WTC11 (cell line): Measurements from ENCODE around the gene CLNK. TPM values are rescaled to one million over a fixed set of nuclear protein-coding genes. Genes with fewer than 3 reads are reported as not detected.

ENCODE experiments used
- ATAC-seq: fragments of 200-7000 bp; cut with Tn5 transposase; 2 replicates; pipeline ENCODE4 v1.10.0; 2021; ENCODE audit warnings: mild to moderate bottlenecking, moderate library complexity
- CTCF ChIA-PET: fragments of 300-600 bp; sonication (Branson Sonifier 250); formaldehyde crosslinking; loops from one replicate; lab custom pipeline; 2021; ENCODE audit warnings: antibody characterized with exemption; lab: Charles Lee
- POLR2A ChIA-PET: fragments of 350-600 bp; sonication (Branson Sonifier 250); formaldehyde crosslinking; loops from one replicate; lab custom pipeline; 2021; ENCODE audit warnings: antibody characterized with exemption; lab: Charles Lee
- DNase-seq: peaks from one replicate; pipeline ENCODE4 v3.0.0; 2021; ENCODE audit warnings: low spot score
- H3K27ac Mint-ChIP-seq: 2 replicates; pipeline ENCODE4 v1.8.0; 2021; ENCODE audit warnings: mixed read lengths
- H3K27me3 Mint-ChIP-seq: 2 replicates; pipeline ENCODE4 v1.8.0; 2021; ENCODE audit warnings: low read depth, mild to moderate bottlenecking, moderate library complexity, mixed read lengths
- H3K36me3 Mint-ChIP-seq: 2 replicates; pipeline ENCODE4 v1.8.0; 2021; ENCODE audit warnings: mixed read lengths
- H3K4me1 Mint-ChIP-seq: 2 replicates; pipeline ENCODE4 v1.8.0; 2022; ENCODE audit warnings: mixed read lengths
- H3K4me3 Mint-ChIP-seq: 2 replicates; pipeline ENCODE4 v1.8.0; 2021; ENCODE audit warnings: mild to moderate bottlenecking, moderate library complexity, mixed read lengths
- H3K9me3 Mint-ChIP-seq: 2 replicates; pipeline ENCODE4 v1.8.0; 2021; ENCODE audit warnings: mixed read lengths
- ARID4B ChIP-seq: sonication (generic); formaldehyde crosslinking; IDR thresholded peaks from 2 replicates; pipeline ENCODE4 v1.8.0; 2023; ENCODE audit warnings: missing genetic modification reagents, mild to moderate bottlenecking, borderline replicate concordance
- ATF1 ChIP-seq: sonication (generic); formaldehyde crosslinking; IDR thresholded peaks from 2 replicates; pipeline ENCODE4 v1.8.1; 2023; ENCODE audit warnings: mild to moderate bottlenecking, moderate library complexity, missing genetic modification reagents
- E2F5 ChIP-seq: sonication (generic); formaldehyde crosslinking; IDR thresholded peaks from 2 replicates; pipeline ENCODE4 v1.8.1; 2022; ENCODE audit warnings: mild to moderate bottlenecking, moderate library complexity, missing genetic modification reagents
- ERG ChIP-seq: fragments of 250-450 bp; sonication (Bioruptor Pico); IDR thresholded peaks from 2 replicates; pipeline ENCODE4 v1.8.0; 2021; ENCODE audit warnings: mild to moderate bottlenecking
- PRDM15 ChIP-seq: sonication (generic); formaldehyde crosslinking; IDR thresholded peaks from 2 replicates; pipeline ENCODE4 v1.8.0; 2022; ENCODE audit warnings: missing genetic modification reagents
- SMAD3 ChIP-seq: sonication (generic); formaldehyde crosslinking; IDR thresholded peaks from 2 replicates; pipeline ENCODE4 v1.8.0; 2022; ENCODE audit warnings: missing genetic modification reagents, mild to moderate bottlenecking, borderline replicate concordance
- TEAD1 ChIP-seq: sonication (generic); formaldehyde crosslinking; IDR thresholded peaks from 2 replicates; pipeline ENCODE4 v1.8.0; 2022; ENCODE audit warnings: mild to moderate bottlenecking, missing genetic modification reagents
- TEAD4 ChIP-seq: sonication (generic); formaldehyde crosslinking; IDR thresholded peaks from 2 replicates; pipeline ENCODE4 v1.8.0; 2022; ENCODE audit warnings: mild to moderate bottlenecking, missing genetic modification reagents
- ZNF138 ChIP-seq: sonication (generic); formaldehyde crosslinking; conservative IDR thresholded peaks from 2 replicates; pipeline ENCODE4 v1.8.1; 2022; ENCODE audit warnings: mild to moderate bottlenecking, moderate library complexity, missing genetic modification reagents
- ZNF317 ChIP-seq: sonication (generic); formaldehyde crosslinking; IDR thresholded peaks from 2 replicates; pipeline ENCODE4 v1.8.1; 2023; ENCODE audit warnings: low read depth, mild to moderate bottlenecking, moderate library complexity, missing genetic modification reagents, borderline replicate concordance
- ZNF396 ChIP-seq: fragments of 250-450 bp; sonication (Bioruptor Pico); IDR thresholded peaks from 2 replicates; pipeline ENCODE4 v1.8.0; 2021; ENCODE audit warnings: mild to moderate bottlenecking, moderate library complexity, borderline replicate concordance
- total RNA-seq: library from RNA; stranded (reverse); gene quantifications from 3 replicates; pipeline ENCODE4 v1.2.3, GENCODE V29; 2021

Gene CLNK
- total RNA-seq, 1 experiment from 2014 or later, result not detected

GRCh38 chr4:10691651-10692050 lies 7.1 kb upstream of the CLNK start:
- no peaks in the 10 kb centered on the region; the same call in 1 of the 2 replicates for H3K27me3 Mint-ChIP-seq
- ChIA-PET POLR2A (no interaction called here), CTCF (no interaction called here)
- DNase-seq (no peak), ATAC-seq (no peak)
- no peak overlapping the region for H3K4me3 Mint-ChIP-seq
- peaks cover 48% of the 10 kb centered on the region for H3K36me3 Mint-ChIP-seq
- H3K9me3 Mint-ChIP-seq, result peaks cover 75% of the 10 kb centered on the region
- peaks cover 2% of the 10 kb centered on the region for H3K4me1 Mint-ChIP-seq
- no peak for TF ChIP-seq ARID4B (CRISPR knock-in tag)
- H3K27ac Mint-ChIP-seq, result no peak overlapping the region

GRCh38 chr4:10690185-10690907 lies 5.8 kb upstream of the CLNK start:
- CTCF ChIA-PET, result no interaction called here
- peaks cover 76% of the 10 kb centered on the region for H3K9me3 Mint-ChIP-seq
- POLR2A ChIA-PET, result no interaction called here
- TF ChIP-seq TEAD1 (CRISPR knock-in tag), result no peak
- no peak for TF ChIP-seq ATF1 (CRISPR knock-in tag)
- no peak for TF ChIP-seq E2F5
- TF ChIP-seq ZNF396 (CRISPR knock-in tag), result no peak
- TF ChIP-seq TEAD4 (CRISPR knock-in tag), result no peak
- TF ChIP-seq PRDM15 (CRISPR knock-in tag), result no peak
- no peak for TF ChIP-seq ZNF138
- TF ChIP-seq ZNF317 (CRISPR knock-in tag), result no peak
- TF ChIP-seq SMAD3 (CRISPR knock-in tag), result no peak
- no peak for TF ChIP-seq ERG (CRISPR knock-in tag)
- no peak overlapping the region for H3K4me3 Mint-ChIP-seq
- no peaks in the 10 kb centered on the region; the same call in 1 of the 2 replicates for H3K27me3 Mint-ChIP-seq
- H3K36me3 Mint-ChIP-seq, result peaks cover 47% of the 10 kb centered on the region
- H3K27ac Mint-ChIP-seq, result no peak overlapping the region
- no peak for DNase-seq
- H3K4me1 Mint-ChIP-seq, result peaks cover 2% of the 10 kb centered on the region
- ATAC-seq, result no peak
